GDM1 (cell line): ENCODE results near the gene SSBP2.
"Not testable (repeated sequence)": the region's sequence is repeated elsewhere in the genome, so short reads cannot be mapped to it uniquely, and the experiment has no call there.

Source experiments
- DNase-seq: peaks from one replicate; lab custom pipeline; 2025; lab: John Stamatoyannopoulos, UW

Gene SSBP2

DNA sequence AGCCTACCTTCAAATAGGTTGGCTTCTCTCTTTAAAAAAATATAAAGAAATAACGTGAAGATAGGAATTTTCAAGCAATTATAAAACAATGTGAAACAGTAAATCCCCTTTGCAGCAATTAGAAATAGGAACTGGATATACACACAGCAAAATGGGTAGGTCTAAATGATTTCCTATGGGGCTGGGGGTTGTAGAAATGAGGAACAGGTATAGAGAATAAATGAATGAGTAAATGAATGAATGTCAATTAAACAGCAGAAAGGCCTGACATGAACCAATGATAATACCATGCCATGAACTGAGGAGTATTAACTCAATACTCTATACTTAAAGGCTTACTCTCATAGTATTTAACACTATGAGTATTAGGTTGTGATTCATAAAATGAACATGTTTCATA is 21.6 kb downstream of the SSBP2 start:
- no peak for DNase-seq

DNA sequence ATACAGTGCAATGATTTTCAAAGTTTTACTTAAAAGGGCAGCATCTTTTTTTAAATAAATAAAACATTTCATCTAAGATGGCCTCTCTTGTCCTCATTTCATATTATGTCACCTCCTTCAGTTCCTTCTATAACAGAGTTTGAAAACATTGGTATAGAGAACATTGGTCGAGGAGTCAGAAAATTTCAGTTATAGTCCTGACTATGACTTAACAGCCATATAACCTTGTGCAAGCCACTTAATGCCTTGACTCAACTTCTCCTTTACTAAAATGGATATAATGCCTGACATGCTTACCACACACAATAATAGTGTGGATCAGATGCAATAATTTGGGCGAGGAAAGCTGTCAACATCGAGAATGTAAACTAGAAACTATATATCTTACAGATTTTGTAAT is 22.6 kb downstream of the SSBP2 start:
- DNase-seq: no peak

DNA sequence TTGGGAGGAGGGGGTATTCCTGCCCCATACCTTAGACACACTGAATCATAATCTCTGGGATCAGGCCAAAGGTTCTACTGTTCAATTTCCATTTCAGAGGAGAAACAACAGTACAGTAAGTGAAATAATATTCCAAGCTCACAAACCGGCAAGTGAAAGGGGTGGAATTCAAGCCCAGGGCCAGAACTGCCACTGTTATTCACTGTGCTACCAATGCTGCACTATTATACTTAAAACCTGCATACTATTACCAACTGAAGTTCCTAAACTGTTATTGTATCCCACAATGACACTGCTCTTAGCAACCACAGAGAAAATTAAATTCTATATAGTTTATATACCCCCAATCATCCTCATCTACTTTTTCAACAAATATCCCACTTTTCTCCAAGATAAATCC is 24.6 kb downstream of the SSBP2 start:
- DNase-seq: no peak

DNA sequence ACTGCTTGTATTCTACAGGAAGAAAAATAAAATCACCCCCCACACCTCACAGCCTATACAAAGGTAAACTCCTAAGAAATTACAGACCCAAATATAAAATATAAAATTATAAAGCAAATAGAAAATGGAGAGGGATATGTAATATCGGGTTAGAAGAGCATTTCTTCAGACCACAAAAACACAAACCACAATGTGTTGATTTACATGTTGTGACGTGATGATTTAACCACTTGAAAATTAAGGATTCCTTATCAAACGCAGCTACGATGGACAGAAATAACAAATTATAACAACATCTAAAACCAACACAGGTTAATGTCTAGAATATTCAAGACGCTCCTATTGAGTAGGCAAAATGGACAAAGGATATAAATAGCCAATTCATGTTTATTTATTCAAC is 26.3 kb downstream of the SSBP2 start:
- no peak for DNase-seq

DNA sequence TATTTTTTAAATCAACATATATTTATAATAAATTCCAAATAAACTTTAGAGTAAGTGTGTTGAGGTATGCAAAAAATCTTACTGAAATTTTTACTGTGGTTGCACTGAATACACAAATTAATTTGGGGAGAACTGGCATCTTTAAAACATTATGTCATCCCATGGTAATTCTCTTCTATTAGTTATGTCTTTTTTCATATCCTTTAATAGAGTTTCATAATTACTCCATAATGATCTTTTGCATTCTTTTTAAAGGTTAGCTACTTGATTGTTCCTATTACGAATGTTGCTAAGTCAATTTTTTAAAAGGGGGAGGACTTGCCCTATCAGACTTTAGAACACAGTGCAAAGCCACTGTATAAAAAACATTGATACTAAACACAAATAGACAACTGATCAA is 26.8 kb downstream of the SSBP2 start:
- DNase-seq: no peak

DNA sequence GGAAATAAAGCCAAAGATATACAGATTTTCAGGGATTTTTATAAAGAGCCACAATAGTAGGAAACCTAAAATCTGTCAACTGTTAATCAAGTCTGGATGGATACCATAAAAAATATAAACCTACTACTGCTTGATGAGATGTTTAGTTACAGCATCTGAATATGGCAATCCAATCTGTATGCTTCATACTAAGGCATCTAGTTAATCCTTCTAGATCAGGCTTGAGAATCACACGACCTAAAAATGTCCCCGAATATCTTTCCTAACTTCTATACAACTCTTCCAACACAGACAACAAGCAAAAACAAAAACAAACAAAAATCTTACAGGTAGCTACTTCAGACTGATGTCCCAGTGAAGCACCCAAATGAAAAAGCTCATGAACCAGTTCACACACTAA is 29.8 kb downstream of the SSBP2 start:
- DNase-seq: no peak

DNA sequence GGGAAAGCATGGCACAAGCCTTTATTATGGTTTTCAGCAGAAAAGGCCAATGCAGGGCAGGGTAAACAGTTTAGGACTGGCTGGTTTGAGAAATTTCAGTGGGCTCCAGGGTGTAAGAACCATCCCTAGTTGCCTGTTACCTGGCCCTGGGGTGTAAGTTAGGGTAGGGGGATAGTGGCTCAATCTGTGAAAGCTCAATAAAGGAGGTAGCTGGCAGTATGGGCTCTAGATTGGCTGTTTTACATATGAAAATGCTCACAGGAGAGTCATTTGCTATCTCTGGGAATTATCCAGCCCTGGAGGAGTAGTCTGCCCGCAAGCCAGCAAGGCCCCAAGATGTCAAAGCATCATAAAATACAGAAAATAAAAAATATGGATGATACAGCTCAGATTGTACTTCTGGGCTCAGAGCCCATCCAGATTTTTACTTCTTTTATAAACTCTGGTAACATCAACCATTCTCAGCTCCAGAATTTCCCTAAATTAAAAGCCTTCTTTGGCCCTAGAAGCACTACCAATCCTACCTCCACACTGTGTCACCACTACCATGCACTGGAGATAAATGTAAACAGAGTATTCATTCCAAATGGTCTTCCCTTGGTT is 31.1 kb downstream of the SSBP2 start:
- DNase-seq: no peak

DNA sequence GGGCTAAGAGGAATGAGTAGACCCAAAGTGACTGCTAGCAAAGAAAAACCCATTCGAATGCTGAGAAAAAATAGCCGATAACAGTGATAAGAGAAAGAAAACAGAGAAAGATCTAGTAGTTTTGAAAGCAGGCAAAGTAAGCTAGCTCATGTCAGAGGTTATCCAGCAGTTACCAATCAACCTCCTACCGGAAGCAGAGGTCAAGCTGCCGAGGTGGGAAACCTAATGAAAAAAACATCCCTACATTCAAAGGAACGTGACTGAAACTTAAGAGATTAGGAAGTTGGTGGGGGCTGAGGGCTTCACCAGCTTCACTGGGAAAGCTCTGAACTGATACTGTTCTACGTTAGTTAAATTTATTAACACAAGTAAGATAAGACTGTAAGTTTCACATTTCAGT is 32.6 kb downstream of the SSBP2 start:
- no peak for DNase-seq

DNA sequence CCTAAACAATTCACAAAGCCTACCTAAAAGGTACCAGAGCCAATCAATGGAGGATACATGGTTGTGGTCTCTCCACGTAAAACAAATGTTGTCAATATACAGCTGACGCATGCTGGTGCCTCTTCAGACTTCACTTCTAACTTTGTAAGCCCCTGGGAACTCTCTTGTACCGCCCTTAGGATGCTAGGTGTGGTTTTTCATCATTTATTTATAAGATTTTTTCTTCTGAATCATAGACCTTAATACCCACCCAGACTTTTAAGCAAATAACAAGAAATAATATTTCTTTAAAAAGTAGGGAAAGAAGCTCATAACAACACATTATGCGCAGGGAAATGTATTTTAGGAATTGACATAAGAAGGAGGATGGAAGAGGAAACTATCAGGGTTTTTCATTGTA is 33.0 kb downstream of the SSBP2 start:
- no peak for DNase-seq

DNA sequence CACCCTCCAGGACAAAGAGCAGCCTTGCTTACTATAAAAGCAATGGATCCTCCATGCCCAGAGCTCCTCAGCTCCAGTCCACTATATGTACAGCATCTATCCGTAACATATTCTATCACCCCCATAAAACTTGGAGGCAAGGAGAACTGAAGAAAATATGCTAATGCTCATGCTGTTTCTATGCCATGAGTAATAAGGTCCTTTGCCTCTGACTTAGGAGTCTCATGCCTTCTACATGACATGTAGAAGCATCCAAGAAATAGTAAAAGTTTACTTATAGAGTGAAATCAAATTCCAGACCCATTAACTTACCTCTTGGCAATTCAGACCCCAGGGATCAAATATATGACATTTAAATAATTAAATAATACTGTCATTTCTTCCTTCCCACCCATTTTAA is 33.7 kb downstream of the SSBP2 start:
- DNase-seq: no peak

DNA sequence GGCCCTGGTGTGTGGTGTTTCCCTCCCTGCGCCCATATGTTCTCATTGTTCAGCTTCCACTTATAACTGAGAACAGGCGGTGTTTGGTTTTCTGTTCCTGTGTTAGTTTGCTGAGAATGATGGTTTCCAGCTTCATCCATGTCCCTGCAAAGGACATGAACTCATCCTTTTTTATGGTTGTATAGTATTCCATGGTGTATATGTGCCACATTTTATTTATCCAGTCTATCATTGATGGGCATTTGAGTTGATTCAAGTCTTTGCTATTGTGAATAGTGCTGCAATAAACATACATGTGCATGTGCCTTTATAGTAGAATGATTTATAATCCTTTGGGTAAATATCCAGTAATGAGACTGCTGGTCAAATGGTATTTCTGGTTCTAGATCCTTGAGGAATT is 36.8 kb downstream of the SSBP2 start:
- not testable (repeated sequence) for DNase-seq

DNA sequence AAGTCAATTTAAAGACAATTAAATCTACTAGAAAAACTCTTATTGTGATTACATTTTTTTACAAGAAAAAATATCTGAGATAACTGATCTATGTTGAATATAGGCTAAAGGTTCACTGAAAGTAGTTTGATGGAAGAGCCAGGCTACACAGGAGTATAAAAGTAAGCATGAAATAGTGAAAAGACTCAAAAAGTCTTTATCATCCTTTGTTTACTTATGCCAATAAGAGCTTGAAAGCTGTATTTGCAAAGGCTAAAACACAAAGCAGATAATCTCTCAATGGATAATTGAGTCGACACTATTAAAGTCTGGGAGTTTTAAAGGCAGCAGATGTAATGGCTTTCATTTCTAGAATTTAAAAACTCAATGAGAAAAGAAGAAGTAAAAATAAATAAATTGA is 42.0 kb downstream of the SSBP2 start:
- no peak for DNase-seq

DNA sequence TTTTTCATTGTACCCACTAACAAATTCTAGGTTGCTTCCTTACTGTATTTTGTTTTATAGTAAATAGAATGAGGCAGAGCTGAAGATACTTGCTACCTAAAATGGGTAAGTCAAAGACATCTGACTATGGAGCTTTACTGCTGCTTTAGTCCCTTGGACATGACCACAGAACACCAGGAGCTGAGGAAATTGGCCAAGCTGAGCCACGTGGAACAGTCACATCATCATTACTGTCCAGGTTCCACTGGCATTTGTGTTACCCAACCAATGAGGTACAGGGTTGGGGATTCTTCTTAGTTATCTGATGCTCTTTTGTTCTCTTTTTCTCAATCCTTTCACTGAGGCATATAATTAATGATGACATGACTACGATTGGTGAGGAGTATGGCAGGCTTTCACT is 47.1 kb downstream of the SSBP2 start:
- no peak for DNase-seq

DNA sequence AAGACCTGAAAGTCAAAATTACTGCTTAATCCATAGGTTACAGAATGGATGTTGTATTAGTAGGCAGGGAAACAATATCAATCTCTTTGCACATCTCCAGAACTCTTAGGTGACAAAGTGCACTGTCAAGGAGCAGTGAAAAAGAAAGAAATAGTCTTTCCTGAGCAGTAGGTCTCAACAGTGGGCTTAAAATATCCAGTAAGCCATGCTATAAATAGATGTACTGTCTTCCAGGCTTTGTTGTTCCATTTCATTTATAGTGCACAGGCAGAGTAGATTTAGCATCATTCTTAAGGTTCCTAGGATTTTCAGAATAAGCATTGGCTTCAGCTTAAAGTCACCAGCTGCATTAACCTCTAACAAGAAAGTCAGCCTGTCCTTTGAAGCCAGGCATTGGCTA is 50.7 kb downstream of the SSBP2 start:
- DNase-seq: no peak

DNA sequence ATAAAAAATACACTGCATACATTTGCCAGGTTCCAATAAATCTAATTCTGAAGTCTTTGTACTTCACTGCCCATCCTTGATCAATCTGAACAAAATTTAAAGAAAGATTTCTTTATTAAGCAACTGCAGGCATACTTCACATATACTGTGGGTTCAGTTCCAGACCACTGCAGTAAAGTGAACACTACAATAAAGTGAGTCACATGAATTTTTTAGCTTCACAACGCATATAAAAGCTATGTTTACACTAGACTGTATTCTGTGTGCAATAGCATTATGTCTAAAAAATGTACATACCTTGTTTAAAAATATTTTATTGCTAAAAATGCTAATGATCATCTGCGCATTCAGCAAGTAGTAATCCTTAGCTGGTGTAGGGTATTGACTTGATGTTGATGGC is 52.1 kb downstream of the SSBP2 start:
- DNase-seq: no peak

DNA sequence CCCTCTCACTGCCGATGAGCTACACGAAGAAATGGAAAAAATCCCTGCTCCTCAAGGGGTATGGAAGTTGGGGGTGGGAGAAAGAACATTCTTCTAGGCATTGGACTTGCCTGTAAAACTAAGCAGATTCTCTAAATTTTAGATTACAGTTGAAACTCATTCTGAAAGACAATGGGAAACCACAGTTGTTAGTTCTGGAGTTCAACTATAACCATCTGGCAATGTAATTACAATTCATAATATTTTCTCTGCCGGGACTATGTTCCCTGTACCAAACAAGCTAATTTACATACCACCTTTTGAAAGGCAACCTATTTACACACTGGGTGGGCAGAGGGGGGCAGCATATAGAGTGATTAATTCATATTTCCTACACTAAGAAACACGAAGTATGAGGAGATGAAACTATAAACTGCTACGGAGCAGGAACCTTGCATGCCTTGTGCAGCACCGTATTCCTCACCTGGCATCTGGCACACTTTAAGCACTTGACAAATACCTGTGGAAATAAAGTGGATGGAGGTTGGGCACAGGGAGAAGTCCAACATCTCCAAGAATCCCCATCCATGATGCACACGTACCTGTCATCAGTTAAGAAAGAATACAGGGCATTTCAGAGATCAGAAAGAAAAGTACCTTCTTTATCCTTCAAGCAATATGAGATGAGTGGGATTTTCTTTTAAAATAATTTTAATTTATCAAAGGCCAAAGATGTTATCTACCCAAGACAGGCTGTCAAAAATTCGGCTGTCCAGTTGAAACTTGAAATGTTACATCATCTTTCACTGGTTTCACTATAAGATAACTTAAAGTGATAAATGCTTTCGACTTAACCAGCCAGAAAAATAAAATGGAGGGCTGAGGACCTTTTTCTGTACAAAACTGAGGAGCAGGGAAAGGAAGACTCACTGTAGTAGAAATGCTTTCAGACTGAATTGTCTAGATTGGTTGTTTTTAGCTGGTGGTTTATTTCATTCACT is 54.2 kb downstream of the SSBP2 start:
- DNase-seq: no peak

DNA sequence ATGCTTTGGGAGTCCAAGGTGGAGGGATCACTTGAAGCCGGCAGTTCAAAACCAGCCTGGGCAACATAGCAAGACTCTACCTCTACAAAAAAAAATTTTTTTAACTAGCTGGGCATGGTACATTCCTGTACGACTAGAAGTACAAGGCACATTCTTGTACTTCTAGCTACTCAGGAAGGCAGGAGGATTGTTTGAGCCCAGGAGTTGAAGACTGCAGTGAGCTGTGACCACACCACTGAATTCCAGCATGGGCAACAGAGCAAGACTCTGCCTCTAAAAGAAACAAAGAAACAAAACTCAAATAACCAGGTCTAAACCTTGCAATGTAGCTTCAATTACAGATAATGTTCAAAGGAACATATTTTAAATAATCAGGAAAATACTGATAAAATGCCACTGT is 56.2 kb downstream of the SSBP2 start:
- DNase-seq: no peak

DNA sequence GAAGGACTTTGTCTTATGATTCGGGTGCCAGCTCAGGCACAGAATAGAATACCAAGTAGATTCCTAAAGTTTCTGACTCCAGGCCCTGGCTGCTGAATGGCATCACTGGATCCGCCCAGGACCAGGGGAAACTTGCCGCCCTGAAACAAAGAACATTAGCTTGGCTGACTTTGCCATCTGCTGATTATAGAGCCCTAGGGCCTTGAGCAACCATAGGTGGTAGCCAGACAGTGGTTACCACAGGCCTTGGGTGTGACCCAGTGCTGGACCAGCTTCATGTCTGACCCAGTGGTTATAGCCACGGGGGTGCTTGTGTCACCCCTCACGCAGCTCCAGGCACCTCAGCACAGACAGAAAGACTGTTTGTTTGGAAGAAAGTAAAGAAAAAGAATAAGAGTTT is 62.7 kb downstream of the SSBP2 start:
- no peak for DNase-seq

DNA sequence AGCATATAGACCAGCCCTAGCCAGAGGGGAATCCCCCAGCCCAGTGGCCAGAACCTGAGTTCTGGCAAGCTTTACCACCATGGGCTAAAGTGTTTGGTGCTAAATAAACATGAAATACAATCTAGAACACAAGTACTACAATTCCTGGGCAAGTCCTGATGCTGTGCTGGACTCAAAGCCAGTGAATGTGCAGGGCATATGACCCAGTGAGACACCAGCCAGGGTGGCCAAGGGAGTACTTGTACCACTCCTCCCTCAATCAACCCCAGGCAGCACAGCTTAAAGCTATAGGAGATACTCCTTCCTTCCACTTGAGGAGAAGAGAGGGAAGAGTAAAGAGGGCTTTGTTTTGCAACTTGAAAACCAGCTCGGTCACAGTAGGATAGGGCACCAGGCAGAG is 63.6 kb downstream of the SSBP2 start:
- DNase-seq: no peak

DNA sequence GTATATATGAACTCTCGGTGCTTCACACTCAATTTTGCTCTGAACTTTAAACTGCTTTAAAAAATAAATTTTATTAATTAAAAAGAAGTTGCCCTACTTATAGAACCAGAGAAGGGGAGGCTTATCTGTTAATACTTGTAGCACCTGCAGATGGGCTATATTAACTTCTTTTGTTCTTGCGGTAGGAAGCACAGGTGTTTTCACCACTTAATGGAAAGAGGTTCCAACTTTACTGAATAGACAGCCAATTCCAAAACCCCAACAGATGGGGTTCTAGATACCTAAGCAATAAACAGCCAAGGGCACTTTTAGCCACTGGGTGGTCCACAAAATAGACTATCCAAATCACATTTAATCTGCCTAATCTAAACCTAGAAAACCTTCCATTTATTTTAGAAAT is 65.4 kb downstream of the SSBP2 start:
- no peak for DNase-seq

DNA sequence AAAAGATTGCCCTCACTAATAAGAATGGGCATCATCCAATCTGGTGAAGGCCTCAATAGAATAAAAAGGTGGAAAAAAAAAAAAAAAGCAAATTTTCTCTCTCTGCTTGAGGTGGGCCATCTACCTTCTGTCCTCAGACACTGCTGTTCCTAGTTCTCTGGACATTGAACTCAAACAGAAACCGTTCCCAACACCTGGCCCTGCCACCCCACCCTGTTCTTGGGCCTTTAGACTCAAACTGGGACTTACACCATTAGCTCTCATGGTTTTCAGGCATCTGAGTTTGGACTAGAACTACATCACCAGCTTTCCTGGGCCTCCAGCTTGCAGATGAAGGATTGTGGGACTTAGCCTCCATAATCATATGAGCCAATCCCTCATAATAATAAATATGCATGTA is 71.0 kb downstream of the SSBP2 start:
- DNase-seq: no peak

DNA sequence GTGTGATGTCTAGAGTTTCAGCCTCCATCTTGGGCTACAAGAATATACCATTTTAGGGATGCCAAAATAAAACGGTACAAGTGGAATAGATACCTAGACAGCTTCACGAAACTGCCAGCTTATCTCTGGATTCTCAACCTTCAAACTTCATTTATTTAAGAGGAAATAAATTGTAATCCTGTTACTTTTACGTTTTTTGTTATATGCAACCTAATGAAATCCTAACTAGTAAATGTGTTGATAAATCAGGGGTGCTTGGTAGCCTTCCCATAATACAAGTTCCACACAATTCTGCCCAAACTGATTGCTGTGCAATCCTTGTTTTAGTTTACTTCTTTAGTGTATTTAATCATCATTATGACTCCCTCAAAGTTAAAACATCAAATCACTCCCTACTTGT is 75.5 kb downstream of the SSBP2 start:
- no peak for DNase-seq

DNA sequence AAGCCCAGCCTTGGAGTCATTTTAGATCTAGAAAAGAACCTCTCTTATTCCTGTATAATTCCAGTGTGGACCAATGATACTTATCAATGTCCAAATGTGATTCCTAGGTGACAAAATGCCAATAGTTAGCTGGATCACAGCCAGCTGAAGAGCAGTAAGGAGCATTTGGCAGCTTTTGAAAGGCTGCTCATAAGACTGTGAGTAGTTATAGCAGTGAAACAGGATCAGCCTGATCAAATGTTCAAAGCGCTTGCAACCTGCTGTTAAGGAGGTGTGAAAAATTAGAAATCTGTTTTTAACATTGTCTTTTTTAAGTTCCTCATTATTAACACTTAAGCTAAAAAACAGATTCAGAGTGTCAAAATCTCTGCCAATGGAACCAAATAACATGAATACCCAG is 85.1 kb downstream of the SSBP2 start:
- no peak for DNase-seq

DNA sequence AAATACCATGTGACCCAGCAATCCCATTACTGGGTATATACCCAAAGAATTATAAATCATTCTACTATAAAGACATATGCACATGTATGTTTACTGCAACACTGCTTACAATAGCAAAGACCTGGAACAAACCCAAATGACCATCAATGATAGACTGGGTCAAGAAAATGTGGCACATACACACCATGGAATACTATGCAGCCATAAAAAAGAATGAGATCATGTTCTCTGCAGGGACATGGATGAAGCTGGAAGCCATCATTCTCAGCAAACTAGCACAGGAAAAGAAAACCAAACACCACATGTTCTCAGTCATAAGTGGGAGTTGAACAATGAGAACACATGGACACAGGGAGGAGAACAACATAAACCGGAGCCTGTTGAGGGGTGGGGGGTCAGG is 90.3 kb downstream of the SSBP2 start:
- DNase-seq: not testable (repeated sequence)
